GM23338 (cell line): ENCODE measurements around the gene TMEM38A. TPM values are rescaled to one million over a fixed set of nuclear protein-coding genes. Genes with fewer than 3 reads are reported as not detected.

Experiments
- ATAC-seq: fragments of 200-7000 bp; cut with Tn5 transposase; 3 replicates; pipeline ENCODE4 v1.9.1; 2020
- DNase-seq: peaks from one replicate; pipeline ENCODE4 v3.0.0-alpha.2; 2015; ENCODE audit warnings: low spot score
- H2AFZ ChIP-seq: fragments of 200-600 bp; sonication (generic); 2 replicates; pipeline ENCODE4 v1.8.0; 2016; ENCODE audit warnings: antibody characterized with exemption, mild to moderate bottlenecking, moderate library complexity
- H3F3A ChIP-seq: fragments of 200-600 bp; sonication (generic); replicated peaks from 2 replicates; pipeline ENCODE4 v1.8.0; 2017; ENCODE audit warnings: antibody characterized with exemption, mixed run types, low read depth
- H3K27ac ChIP-seq: fragments of 200-600 bp; sonication (generic); 2 replicates; pipeline ENCODE4 v1.6.1; 2016; ENCODE audit warnings: low read depth
- H3K27me3 ChIP-seq: fragments of 200-600 bp; sonication (generic); 2 replicates; pipeline ENCODE4 v1.8.0; 2016; ENCODE audit warnings: mild to moderate bottlenecking, mixed run types, moderate library complexity; ENCODE audit not compliant: insufficient read depth
- H3K36me3 ChIP-seq: fragments of 200-600 bp; sonication (generic); 2 replicates; pipeline ENCODE4 v1.8.0; 2016; ENCODE audit warnings: mild to moderate bottlenecking; ENCODE audit not compliant: insufficient read depth
- H3K4me1 ChIP-seq: fragments of 200-600 bp; sonication (generic); 2 replicates; pipeline ENCODE4 v1.8.0; 2016; ENCODE audit warnings: mild to moderate bottlenecking, moderate library complexity; ENCODE audit not compliant: insufficient read depth
- H3K4me2 ChIP-seq: fragments of 200-600 bp; sonication (generic); 2 replicates; pipeline ENCODE4 v1.7.1; 2017; ENCODE audit warnings: mixed run types
- H3K4me3 ChIP-seq: fragments of 200-600 bp; sonication (generic); 2 replicates; pipeline ENCODE4 v1.6.1; 2016; ENCODE audit warnings: mixed run types
- H3K79me2 ChIP-seq: fragments of 200-600 bp; sonication (generic); replicated peaks from 2 replicates; pipeline ENCODE4 v1.8.0; 2017; ENCODE audit warnings: mild to moderate bottlenecking; ENCODE audit not compliant: insufficient read depth
- H3K9me2 ChIP-seq: fragments of 200-600 bp; sonication (generic); 2 replicates; pipeline ENCODE4 v1.8.0; 2017; ENCODE audit not compliant: insufficient read depth
- H4K20me1 ChIP-seq: fragments of 200-600 bp; sonication (generic); replicated peaks from 2 replicates; pipeline ENCODE4 v1.8.0; 2017; ENCODE audit warnings: mild to moderate bottlenecking; ENCODE audit not compliant: insufficient read depth
- H3K27ac Mint-ChIP-seq: 2 replicates; pipeline ENCODE4 v1.8.0; 2020; ENCODE audit warnings: inconsistent platforms, mild to moderate bottlenecking, moderate library complexity, mixed read lengths
- H3K27me3 Mint-ChIP-seq: 3 replicates; pipeline ENCODE4 v1.8.0; 2022; ENCODE audit warnings: low read depth, mild to moderate bottlenecking, moderate library complexity, mixed read lengths, inconsistent platforms; ENCODE audit not compliant: insufficient read depth, poor library complexity
- H3K36me3 Mint-ChIP-seq: 3 replicates; pipeline ENCODE4 v1.8.0; 2021; ENCODE audit warnings: low read depth, mild to moderate bottlenecking, inconsistent platforms, moderate library complexity, mixed read lengths
- H3K4me1 Mint-ChIP-seq: 3 replicates; pipeline ENCODE4 v1.8.0; 2020; ENCODE audit warnings: mild to moderate bottlenecking, inconsistent platforms, mixed read lengths
- H3K4me3 Mint-ChIP-seq: 3 replicates; pipeline ENCODE4 v1.8.0; 2021; ENCODE audit warnings: moderate library complexity, mild to moderate bottlenecking, inconsistent platforms, mixed read lengths
- H3K9me3 Mint-ChIP-seq: 3 replicates; pipeline ENCODE4 v1.8.0; 2020; ENCODE audit warnings: moderate library complexity, mild to moderate bottlenecking, inconsistent platforms, mixed read lengths
- EZH2 ChIP-seq: fragments of 200-600 bp; sonication (generic); IDR thresholded peaks from one replicate; pipeline ENCODE4 v1.8.0; 2017; ENCODE audit warnings: antibody characterized with exemption, mild to moderate bottlenecking, low read depth; ENCODE audit not compliant: unreplicated experiment
- EZH2phosphoT487 ChIP-seq: fragments of 200-600 bp; sonication (generic); IDR thresholded peaks from one replicate; pipeline ENCODE4 v1.8.1; 2018; ENCODE audit warnings: antibody characterized with exemption; ENCODE audit not compliant: unreplicated experiment
- JUNB ChIP-seq: IDR thresholded peaks from one replicate; pipeline ENCODE4 v1.6.1; 2016; ENCODE audit warnings: antibody characterized with exemption; ENCODE audit not compliant: unreplicated experiment
- POLR2AphosphoS5 ChIP-seq: IDR thresholded peaks from 2 replicates; pipeline ENCODE4 v1.6.1; 2016; ENCODE audit warnings: antibody characterized with exemption, low read depth
- STAT1 ChIP-seq: IDR thresholded peaks from one replicate; pipeline ENCODE4 v1.6.1; 2016; ENCODE audit warnings: antibody characterized with exemption; ENCODE audit not compliant: unreplicated experiment
- ZNF331 ChIP-seq: fragments of 250-450 bp; sonication (Bioruptor Pico); IDR thresholded peaks from 2 replicates; pipeline ENCODE4 v1.5.0; 2020; ENCODE audit warnings: low read depth, mild to moderate bottlenecking, moderate library complexity
- polyA plus RNA-seq: library from polyadenylated mRNA; unstranded; fragments of >200 nt; fragmentation: Nextera tagmentation; extraction: Ambion mirVana; gene quantifications from 2 replicates; pipeline ENCODE4 v1.2.1, GENCODE V29; 2016
- total RNA-seq: library from RNA; depleted of rRNA; stranded (reverse); fragments of >200 nt; shearing (Covaris generic); gene quantifications from 2 replicates; pipeline ENCODE4 v1.2.3, GENCODE V29; 2014
- TF ChIP-seq, protein P1 (sequence below): IDR thresholded peaks from one replicate; pipeline ENCODE4 v1.6.1; 2018; ENCODE audit warnings: antibody characterized with exemption; ENCODE audit not compliant: unreplicated experiment

Gene TMEM38A
- total and polyA plus RNA-seq, 2 experiments from 2014 or later: 5.9 to 14.1 TPM

DNA sequence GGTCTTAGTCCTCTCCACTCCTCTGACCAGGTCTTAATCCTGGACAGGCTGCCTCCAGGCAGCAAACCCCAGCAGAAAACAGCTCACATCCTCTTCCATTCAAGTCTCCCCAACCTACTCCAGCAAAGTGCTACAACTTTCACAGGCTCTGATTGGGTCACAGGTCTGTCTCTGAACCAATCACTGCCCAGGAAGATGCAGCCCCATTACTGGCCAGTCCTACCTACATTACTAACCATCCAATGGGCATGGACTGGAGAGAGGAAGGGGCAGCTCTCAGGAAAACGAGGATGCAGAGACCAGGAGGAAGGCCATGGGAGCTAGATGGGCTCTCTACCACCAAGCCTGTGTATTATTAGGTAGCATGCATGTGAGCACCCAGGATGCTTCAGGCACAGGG lies 45.1 kb upstream of the TMEM38A start (continued):
- TF ChIP-seq, protein P1, sequence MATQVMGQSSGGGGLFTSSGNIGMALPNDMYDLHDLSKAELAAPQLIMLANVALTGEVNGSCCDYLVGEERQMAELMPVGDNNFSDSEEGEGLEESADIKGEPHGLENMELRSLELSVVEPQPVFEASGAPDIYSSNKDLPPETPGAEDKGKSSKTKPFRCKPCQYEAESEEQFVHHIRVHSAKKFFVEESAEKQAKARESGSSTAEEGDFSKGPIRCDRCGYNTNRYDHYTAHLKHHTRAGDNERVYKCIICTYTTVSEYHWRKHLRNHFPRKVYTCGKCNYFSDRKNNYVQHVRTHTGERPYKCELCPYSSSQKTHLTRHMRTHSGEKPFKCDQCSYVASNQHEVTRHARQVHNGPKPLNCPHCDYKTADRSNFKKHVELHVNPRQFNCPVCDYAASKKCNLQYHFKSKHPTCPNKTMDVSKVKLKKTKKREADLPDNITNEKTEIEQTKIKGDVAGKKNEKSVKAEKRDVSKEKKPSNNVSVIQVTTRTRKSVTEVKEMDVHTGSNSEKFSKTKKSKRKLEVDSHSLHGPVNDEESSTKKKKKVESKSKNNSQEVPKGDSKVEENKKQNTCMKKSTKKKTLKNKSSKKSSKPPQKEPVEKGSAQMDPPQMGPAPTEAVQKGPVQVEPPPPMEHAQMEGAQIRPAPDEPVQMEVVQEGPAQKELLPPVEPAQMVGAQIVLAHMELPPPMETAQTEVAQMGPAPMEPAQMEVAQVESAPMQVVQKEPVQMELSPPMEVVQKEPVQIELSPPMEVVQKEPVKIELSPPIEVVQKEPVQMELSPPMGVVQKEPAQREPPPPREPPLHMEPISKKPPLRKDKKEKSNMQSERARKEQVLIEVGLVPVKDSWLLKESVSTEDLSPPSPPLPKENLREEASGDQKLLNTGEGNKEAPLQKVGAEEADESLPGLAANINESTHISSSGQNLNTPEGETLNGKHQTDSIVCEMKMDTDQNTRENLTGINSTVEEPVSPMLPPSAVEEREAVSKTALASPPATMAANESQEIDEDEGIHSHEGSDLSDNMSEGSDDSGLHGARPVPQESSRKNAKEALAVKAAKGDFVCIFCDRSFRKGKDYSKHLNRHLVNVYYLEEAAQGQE: no peak

DNA sequence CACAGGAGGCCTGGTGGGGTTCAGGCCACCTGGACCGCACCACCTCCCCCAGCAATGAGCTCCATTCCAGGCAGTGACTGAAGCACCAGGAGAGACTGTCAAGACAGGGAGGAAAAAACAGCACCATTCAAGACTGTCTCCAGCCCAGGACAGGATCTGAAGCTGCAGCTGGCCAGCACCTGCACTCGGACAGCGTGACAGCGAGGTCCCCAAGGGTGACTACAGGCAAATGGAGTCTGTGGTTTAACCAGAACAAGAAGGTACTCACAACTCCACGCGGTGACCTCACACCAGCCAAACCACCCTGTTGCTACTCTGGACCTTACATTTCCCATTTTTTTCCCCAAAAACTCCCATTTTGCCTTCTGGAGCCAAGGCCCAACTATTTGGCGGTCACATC lies 42.7 kb upstream of the TMEM38A start:
- peaks cover 60% of the 10 kb centered on the region for H4K20me1 ChIP-seq
- no peak overlapping the region for H3K4me3 Mint-ChIP-seq

DNA sequence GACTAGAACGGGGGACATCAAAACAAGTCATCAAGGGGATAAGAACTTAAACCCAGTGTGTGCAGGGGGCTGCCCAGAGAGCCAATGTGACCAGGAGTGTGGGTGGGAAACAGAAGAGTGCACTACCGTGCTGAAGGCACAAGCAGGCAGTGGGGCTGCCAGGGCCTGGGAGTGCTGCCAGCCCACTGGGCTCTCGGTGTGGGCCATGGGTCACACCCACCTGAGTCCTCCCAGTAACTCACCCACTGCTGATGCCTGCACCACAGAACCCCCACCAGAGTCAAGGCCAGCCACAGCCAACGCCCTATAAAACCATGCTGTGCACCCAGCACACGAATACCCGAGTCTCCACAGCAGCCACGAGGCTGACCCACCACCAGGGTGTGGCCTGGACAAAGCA lies 41.5 kb upstream of the TMEM38A start:
- H3K79me2 ChIP-seq: peaks cover 100% of the 10 kb centered on the region
- H3K4me3 ChIP-seq: no peak overlapping the region
- no peak overlapping the region for H2AFZ ChIP-seq
- H3K4me1 ChIP-seq: peaks cover 6% of the 10 kb centered on the region; the same call in 1 of the 2 replicates
- Mint-ChIP-seq H3K27me3 (peaks cover 8% of the 10 kb centered on the region), H3K4me1 (peaks cover 41% of the 10 kb centered on the region), H3K9me3 (no peaks in the 10 kb centered on the region), H3K4me3 (no peak overlapping the region), H3K36me3 (no peaks in the 10 kb centered on the region; the same call in 2 of the 3 replicates), H3K27ac (no peak overlapping the region)
- no peak overlapping the region for H3K27ac ChIP-seq
- H3K27me3 ChIP-seq: no peaks in the 10 kb centered on the region
- H3F3A ChIP-seq: no peaks in the 10 kb centered on the region
- DNase-seq: no peak
- H3K9me2 ChIP-seq: 0 out of 2 replicates have a peak, but pooled peaks cover 6% of the 10 kb centered on the region
- H3K4me2 ChIP-seq: no peak overlapping the region
- no peak for ATAC-seq
- H3K36me3 ChIP-seq: no peaks in the 10 kb centered on the region
- H4K20me1 ChIP-seq: peaks cover 60% of the 10 kb centered on the region
- TF ChIP-seq ZNF331 (CRISPR knock-in tag): no peak
- TF ChIP-seq, protein P1: no peak
- TF ChIP-seq JUNB: no peak
- TF ChIP-seq EZH2: no peak
- no peak for TF ChIP-seq POLR2AphosphoS5
- TF ChIP-seq EZH2phosphoT487: no peak
- no peak for TF ChIP-seq STAT1

More for the DNA sequence above, 42.7 kb upstream of the TMEM38A start:
- H3K27me3 Mint-ChIP-seq: peaks cover 8% of the 10 kb centered on the region
- Histone ChIP-seq H3K36me3 (no peaks in the 10 kb centered on the region), H3K27me3 (no peaks in the 10 kb centered on the region), H3K4me3 (no peak overlapping the region), H3F3A (no peaks in the 10 kb centered on the region), H3K79me2 (peaks cover 100% of the 10 kb centered on the region), H3K9me2 (0 out of 2 replicates have a peak, but pooled peaks cover 6% of the 10 kb centered on the region), H3K27ac (no peak overlapping the region), H2AFZ (no peak overlapping the region), H3K4me2 (no peak overlapping the region), H3K4me1 (peaks cover 6% of the 10 kb centered on the region; the same call in 1 of the 2 replicates)
- no peak for ATAC-seq
- H3K36me3 Mint-ChIP-seq: no peaks in the 10 kb centered on the region; the same call in 2 of the 3 replicates
- H3K27ac Mint-ChIP-seq: no peak overlapping the region
- DNase-seq: no peak
- H3K4me1 Mint-ChIP-seq: peaks cover 41% of the 10 kb centered on the region
- TF ChIP-seq, protein P1: no peak
- TF ChIP-seq EZH2: no peak
- H3K9me3 Mint-ChIP-seq: no peaks in the 10 kb centered on the region
